ENCODE results near the gene INSM1.

DNA sequence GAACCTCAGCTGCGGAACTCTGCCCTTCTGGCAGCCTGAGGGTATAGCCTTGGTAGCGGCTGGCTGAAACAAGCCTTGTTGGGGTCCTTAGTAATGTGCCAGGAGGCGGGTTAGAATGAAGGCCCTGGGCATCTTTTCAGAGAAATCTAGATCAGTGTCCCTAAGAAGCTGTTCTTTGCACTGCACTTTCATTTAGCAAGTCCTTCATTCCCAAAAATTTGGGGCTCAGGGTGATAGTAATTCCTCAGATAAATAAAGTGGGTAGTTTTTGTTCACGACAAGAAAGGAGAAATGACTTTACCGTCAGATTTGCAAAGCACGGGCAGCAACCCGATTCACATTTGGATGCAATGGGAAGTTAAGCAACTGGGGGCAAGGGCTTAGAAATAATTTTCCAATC is 3.2 kb downstream of the INSM1 start:
- TF ChIP-seq POLR2AphosphoS5 (IDR thresholded peaks at IDR 0.05; ENCODE audit: low read length) (no peak), EZH2 (IDR thresholded peaks at IDR 0.05; ENCODE audit: borderline replicate concordance, control insufficient read depth, low read depth, low read length) (no peak), BHLHE40 (IDR thresholded peaks at IDR 0.05; ENCODE audit: borderline replicate concordance in 1 of 2, low read depth in 2 of 2, low read length in 1 of 2) (no peak), MXI1 (IDR thresholded peaks at IDR 0.05; ENCODE audit: low read depth, low read length) (no peak)
- TF ChIP-seq, protein P1, sequence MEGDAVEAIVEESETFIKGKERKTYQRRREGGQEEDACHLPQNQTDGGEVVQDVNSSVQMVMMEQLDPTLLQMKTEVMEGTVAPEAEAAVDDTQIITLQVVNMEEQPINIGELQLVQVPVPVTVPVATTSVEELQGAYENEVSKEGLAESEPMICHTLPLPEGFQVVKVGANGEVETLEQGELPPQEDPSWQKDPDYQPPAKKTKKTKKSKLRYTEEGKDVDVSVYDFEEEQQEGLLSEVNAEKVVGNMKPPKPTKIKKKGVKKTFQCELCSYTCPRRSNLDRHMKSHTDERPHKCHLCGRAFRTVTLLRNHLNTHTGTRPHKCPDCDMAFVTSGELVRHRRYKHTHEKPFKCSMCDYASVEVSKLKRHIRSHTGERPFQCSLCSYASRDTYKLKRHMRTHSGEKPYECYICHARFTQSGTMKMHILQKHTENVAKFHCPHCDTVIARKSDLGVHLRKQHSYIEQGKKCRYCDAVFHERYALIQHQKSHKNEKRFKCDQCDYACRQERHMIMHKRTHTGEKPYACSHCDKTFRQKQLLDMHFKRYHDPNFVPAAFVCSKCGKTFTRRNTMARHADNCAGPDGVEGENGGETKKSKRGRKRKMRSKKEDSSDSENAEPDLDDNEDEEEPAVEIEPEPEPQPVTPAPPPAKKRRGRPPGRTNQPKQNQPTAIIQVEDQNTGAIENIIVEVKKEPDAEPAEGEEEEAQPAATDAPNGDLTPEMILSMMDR (IDR thresholded peaks at IDR 0.05 in 2 of 3, conservative IDR thresholded peaks at IDR 0.05 in 1 of 3; ENCODE audit: control insufficient read depth in 2 of 3, extremely low read depth in 1 of 3, insufficient read depth in 1 of 3, low read depth in 3 of 3, low read length in 3 of 3): no peak
- TF ChIP-seq, protein P2, sequence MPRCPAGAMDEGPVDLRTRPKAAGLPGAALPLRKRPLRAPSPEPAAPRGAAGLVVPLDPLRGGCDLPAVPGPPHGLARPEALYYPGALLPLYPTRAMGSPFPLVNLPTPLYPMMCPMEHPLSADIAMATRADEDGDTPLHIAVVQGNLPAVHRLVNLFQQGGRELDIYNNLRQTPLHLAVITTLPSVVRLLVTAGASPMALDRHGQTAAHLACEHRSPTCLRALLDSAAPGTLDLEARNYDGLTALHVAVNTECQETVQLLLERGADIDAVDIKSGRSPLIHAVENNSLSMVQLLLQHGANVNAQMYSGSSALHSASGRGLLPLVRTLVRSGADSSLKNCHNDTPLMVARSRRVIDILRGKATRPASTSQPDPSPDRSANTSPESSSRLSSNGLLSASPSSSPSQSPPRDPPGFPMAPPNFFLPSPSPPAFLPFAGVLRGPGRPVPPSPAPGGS (IDR thresholded peaks at IDR 0.05; ENCODE audit: borderline replicate concordance, insufficient read depth, low read depth, low read length, poor library complexity, severe bottlenecking): no peak
- TF ChIP-seq, protein P3, sequence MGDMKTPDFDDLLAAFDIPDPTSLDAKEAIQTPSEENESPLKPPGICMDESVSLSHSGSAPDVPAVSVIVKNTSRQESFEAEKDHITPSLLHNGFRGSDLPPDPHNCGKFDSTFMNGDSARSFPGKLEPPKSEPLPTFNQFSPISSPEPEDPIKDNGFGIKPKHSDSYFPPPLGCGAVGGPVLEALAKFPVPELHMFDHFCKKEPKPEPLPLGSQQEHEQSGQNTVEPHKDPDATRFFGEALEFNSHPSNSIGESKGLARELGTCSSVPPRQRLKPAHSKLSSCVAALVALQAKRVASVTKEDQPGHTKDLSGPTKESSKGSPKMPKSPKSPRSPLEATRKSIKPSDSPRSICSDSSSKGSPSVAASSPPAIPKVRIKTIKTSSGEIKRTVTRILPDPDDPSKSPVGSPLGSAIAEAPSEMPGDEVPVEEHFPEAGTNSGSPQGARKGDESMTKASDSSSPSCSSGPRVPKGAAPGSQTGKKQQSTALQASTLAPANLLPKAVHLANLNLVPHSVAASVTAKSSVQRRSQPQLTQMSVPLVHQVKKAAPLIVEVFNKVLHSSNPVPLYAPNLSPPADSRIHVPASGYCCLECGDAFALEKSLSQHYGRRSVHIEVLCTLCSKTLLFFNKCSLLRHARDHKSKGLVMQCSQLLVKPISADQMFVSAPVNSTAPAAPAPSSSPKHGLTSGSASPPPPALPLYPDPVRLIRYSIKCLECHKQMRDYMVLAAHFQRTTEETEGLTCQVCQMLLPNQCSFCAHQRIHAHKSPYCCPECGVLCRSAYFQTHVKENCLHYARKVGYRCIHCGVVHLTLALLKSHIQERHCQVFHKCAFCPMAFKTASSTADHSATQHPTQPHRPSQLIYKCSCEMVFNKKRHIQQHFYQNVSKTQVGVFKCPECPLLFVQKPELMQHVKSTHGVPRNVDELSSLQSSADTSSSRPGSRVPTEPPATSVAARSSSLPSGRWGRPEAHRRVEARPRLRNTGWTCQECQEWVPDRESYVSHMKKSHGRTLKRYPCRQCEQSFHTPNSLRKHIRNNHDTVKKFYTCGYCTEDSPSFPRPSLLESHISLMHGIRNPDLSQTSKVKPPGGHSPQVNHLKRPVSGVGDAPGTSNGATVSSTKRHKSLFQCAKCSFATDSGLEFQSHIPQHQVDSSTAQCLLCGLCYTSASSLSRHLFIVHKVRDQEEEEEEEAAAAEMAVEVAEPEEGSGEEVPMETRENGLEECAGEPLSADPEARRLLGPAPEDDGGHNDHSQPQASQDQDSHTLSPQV (IDR thresholded peaks at IDR 0.05): no peak

All from GM12878 (cell line).